Thymus (tissue), 11 donors: ENCODE data around the gene SNX8. TPM values are rescaled to one million over a fixed set of nuclear protein-coding genes. Genes with fewer than 3 reads are reported as not detected.

Experiments used
- DNase-seq, 9 donors: peaks; one replicate each; pipeline ENCODE4 v3.0.0-alpha.2; 2013; ENCODE audit warnings: low spot score in 9 of 9, low read depth in 6 of 9, missing footprints in 1 of 9
- H3K27ac ChIP-seq, 2 donors: one replicate each; pipeline ENCODE4 v1.5.1; 2013; ENCODE audit warnings: control low read depth in 1 of 2, low read depth in 1 of 2, low read length in 1 of 2, mild to moderate bottlenecking in 1 of 2, moderate library complexity in 1 of 2
- H3K27me3 ChIP-seq, 2 donors: one replicate each; pipeline ENCODE4 v1.5.1; 2013; ENCODE audit warnings: low read length in 1 of 2; ENCODE audit not compliant: control insufficient read depth in 2 of 2, insufficient read depth in 1 of 2
- H3K36me3 ChIP-seq, 2 donors: one replicate each; pipeline ENCODE4 v1.5.1; 2013; ENCODE audit warnings: low read length in 1 of 2, mild to moderate bottlenecking in 1 of 2, moderate library complexity in 1 of 2; ENCODE audit not compliant: control insufficient read depth in 2 of 2, insufficient read depth in 2 of 2
- H3K4me1 ChIP-seq, 2 donors: one replicate each; pipeline ENCODE4 v1.5.1; 2013; ENCODE audit warnings: low read length in 2 of 2; ENCODE audit not compliant: control insufficient read depth in 2 of 2, insufficient read depth in 2 of 2
- H3K4me3 ChIP-seq, 2 donors: one replicate each; pipeline ENCODE4 v1.5.1; 2013; ENCODE audit warnings: low read length in 2 of 2, control low read depth in 1 of 2, mild to moderate bottlenecking in 1 of 2
- H3K9me3 ChIP-seq, 2 donors: one replicate each; pipeline ENCODE4 v1.5.1; 2013; ENCODE audit warnings: low read length in 1 of 2, mild to moderate bottlenecking in 1 of 2; ENCODE audit not compliant: control insufficient read depth in 2 of 2, insufficient read depth in 1 of 2
- WGBS: extraction: QIAGEN DNeasy Blood & Tissue Kit; methylation state at CpG from one replicate; pipeline ENCODE4 v1.1.7; 2013; 5-methylcytosine and 5-hydroxymethylcytosine counted together
- polyA plus RNA-seq: library from polyadenylated mRNA; stranded (reverse); fragments of 200-250 nt; gene quantifications from one replicate; pipeline ENCODE4 v1.2.3, GENCODE V29; 2013
- total RNA-seq: library from RNA; stranded (reverse); fragments of 120-200 nt; gene quantifications from one replicate; pipeline ENCODE4 v1.2.4, GENCODE V29; 2013
- donor health status: healthy.

Gene SNX8
- total and polyA plus RNA-seq, 2 donors, result 10.4 to 25.9 TPM

GRCh38 chr7:2205036-2205780 is 109.0 kb downstream of the SNX8 start:
- no peak for DNase-seq
- Histone ChIP-seq H3K36me3 (peaks cover 28 to 37% of the 10 kb centered on the region in 2 donors), H3K4me1 (peaks cover 0 to 17% of the 10 kb centered on the region in 2 donors), H3K27ac (no peak overlapping the region), H3K4me3 (no peak overlapping the region), H3K9me3 (no peaks in the 10 kb centered on the region), H3K27me3 (no peaks in the 10 kb centered on the region)
- WGBS, result 98% methylated on average over 16 of the region's 16 CpGs

- no peak for DNase-seq
- H3K36me3 ChIP-seq, result peaks cover 34 to 45% of the 10 kb centered on the region in 2 donors
- no peak overlapping the region for H3K4me3 ChIP-seq
- peaks cover 0 to 13% of the 10 kb centered on the region in 2 donors for H3K4me1 ChIP-seq
- H3K27ac ChIP-seq, result no peak overlapping the region
- no peaks in the 10 kb centered on the region for H3K9me3 ChIP-seq
- 93% methylated on average over 11 of the region's 11 CpGs for WGBS
- no peaks in the 10 kb centered on the region for H3K27me3 ChIP-seq
Observed at GRCh38 chr7:2204446-2204845, 109.8 kb downstream of the SNX8 start.

GRCh38 chr7:2203766-2204300 is 110.4 kb downstream of the SNX8 start:
- no peak for DNase-seq
- Histone ChIP-seq H3K4me1 (peaks cover 0 to 13% of the 10 kb centered on the region in 2 donors), H3K9me3 (no peaks in the 10 kb centered on the region), H3K4me3 (no peak overlapping the region), H3K27ac (no peak overlapping the region), H3K36me3 (peaks cover 34 to 44% of the 10 kb centered on the region in 2 donors), H3K27me3 (no peaks in the 10 kb centered on the region)
- WGBS, result 95% methylated on average over 13 of the region's 13 CpGs

- H3K27ac ChIP-seq, result no peak overlapping the region
- no peak for DNase-seq
- H3K4me1 ChIP-seq, result peaks cover 0 to 13% of the 10 kb centered on the region in 2 donors
- no peak overlapping the region for H3K4me3 ChIP-seq
- H3K27me3 ChIP-seq, result no peaks in the 10 kb centered on the region
- WGBS, result 93% methylated on average over 20 of the region's 20 CpGs
- no peaks in the 10 kb centered on the region for H3K9me3 ChIP-seq
- peaks cover 31 to 39% of the 10 kb centered on the region in 2 donors for H3K36me3 ChIP-seq
Observed at GRCh38 chr7:2202901-2203765, 111.1 kb downstream of the SNX8 start.

GRCh38 chr7:2202361-2202761 is 111.9 kb downstream of the SNX8 start:
- Histone ChIP-seq H3K27ac (no peak overlapping the region), H3K36me3 (peaks cover 24 to 35% of the 10 kb centered on the region in 2 donors), H3K27me3 (no peaks in the 10 kb centered on the region), H3K9me3 (no peaks in the 10 kb centered on the region), H3K4me1 (peaks cover 0 to 13% of the 10 kb centered on the region in 2 donors), H3K4me3 (no peak overlapping the region)
- WGBS, result 92% methylated on average over 14 of the region's 14 CpGs
- DNase-seq, result no peak

Other genes starting within 250 kb of the SNX8 start
- gene MAD1L1, start 81.5 kb downstream of the SNX8 start, total RNA-seq, result 103 TPM
- 93.3 TPM for gene MAD1L1, start 81.5 kb downstream of the SNX8 start, polyA plus RNA-seq
- 28.2 TPM for gene MRM2, start 72.2 kb downstream of the SNX8 start, total RNA-seq
- 24.6 TPM for gene MRM2, start 72.2 kb downstream of the SNX8 start, polyA plus RNA-seq
- 105 TPM for gene NUDT1, start 72.2 kb downstream of the SNX8 start, total RNA-seq
- 37.5 TPM for gene NUDT1, start 72.2 kb downstream of the SNX8 start, polyA plus RNA-seq
- 115 TPM for gene EIF3B, start 40.4 kb upstream of the SNX8 start, total RNA-seq
- gene EIF3B, start 40.4 kb upstream of the SNX8 start, polyA plus RNA-seq, result 86.0 TPM
- 5.8 TPM for gene CHST12, start 89.2 kb upstream of the SNX8 start, total RNA-seq
- gene CHST12, start 89.2 kb upstream of the SNX8 start, polyA plus RNA-seq, result 8.9 TPM
- not detected for gene GRIFIN, start 162.0 kb upstream of the SNX8 start, total RNA-seq
- not detected for gene GRIFIN, start 162.0 kb upstream of the SNX8 start, polyA plus RNA-seq
- gene LFNG, start 205.3 kb upstream of the SNX8 start, total RNA-seq, result 10.1 TPM
- gene LFNG, start 205.3 kb upstream of the SNX8 start, polyA plus RNA-seq, result 13.6 TPM
- 19.9 TPM for gene BRAT1, start 241.1 kb upstream of the SNX8 start, total RNA-seq
- 40.8 TPM for gene BRAT1, start 241.1 kb upstream of the SNX8 start, polyA plus RNA-seq
- gene IQCE, start 244.5 kb upstream of the SNX8 start, total RNA-seq, result 4.2 TPM
- gene IQCE, start 244.5 kb upstream of the SNX8 start, polyA plus RNA-seq, result 3.8 TPM